ENCODE results near the gene KCNAB2.
A peak's percentile ranks its signal among the peaks of the same experiment; 100 is the strongest.

DNA sequence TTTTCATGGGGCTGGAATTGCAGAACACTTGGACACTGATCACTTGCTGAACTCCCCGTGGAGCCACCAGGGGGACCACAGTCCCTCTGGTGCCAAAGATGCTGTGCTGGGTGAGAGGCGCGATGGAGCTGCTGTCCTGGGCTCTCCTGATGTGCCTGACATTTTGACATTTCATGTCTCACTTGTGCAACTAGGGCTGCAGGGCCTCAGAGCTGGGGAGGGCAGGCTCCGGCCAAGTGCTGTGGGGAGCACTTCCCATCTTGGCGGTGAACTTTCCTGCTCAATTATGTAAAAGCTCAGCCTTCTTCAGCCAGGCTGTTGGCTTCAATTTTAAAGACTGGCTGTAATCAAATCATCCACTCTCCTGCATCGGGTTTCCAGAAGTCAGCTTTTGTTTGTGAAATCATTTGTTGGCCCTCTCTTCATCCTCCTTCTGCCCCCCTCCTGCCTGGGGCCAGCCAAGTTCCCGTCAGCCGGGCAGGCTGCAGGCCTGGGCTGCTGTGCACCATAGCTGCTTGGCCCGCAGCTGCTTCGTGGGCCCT, 36.8 kb downstream of the KCNAB2 start:
- TF ChIP-seq, protein P1, sequence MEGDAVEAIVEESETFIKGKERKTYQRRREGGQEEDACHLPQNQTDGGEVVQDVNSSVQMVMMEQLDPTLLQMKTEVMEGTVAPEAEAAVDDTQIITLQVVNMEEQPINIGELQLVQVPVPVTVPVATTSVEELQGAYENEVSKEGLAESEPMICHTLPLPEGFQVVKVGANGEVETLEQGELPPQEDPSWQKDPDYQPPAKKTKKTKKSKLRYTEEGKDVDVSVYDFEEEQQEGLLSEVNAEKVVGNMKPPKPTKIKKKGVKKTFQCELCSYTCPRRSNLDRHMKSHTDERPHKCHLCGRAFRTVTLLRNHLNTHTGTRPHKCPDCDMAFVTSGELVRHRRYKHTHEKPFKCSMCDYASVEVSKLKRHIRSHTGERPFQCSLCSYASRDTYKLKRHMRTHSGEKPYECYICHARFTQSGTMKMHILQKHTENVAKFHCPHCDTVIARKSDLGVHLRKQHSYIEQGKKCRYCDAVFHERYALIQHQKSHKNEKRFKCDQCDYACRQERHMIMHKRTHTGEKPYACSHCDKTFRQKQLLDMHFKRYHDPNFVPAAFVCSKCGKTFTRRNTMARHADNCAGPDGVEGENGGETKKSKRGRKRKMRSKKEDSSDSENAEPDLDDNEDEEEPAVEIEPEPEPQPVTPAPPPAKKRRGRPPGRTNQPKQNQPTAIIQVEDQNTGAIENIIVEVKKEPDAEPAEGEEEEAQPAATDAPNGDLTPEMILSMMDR (IDR thresholded peaks at IDR 0.05) = peak in 1 of 3 donors; percentile 32
- TF ChIP-seq POLR2A (IDR thresholded peaks at IDR 0.05) = no peak

All from breast epithelium (tissue), 3 donors.